GM18517 (cell line): Measurements from ENCODE around the gene BCL2L11.

Experiments
- ATAC-seq: cut with Tn5 transposase; IDR thresholded peaks from one replicate; pipeline ENCODE4 v1.9.1; 2021; ENCODE audit warnings: mild to moderate bottlenecking, moderate library complexity; ENCODE audit not compliant: unreplicated experiment

Gene BCL2L11

GRCh38 chr2:111117598-111118480 is 2.9 kb upstream of the BCL2L11 start:
- ATAC-seq: no peak

GRCh38 chr2:111118481-111118980 is 2.2 kb upstream of the BCL2L11 start:
- no peak for ATAC-seq

GRCh38 chr2:111118981-111119821 is 1.5 kb upstream of the BCL2L11 start:
- ATAC-seq: no peak

- ATAC-seq: no peak
Measured at GRCh38 chr2:111119822-111120252, 877 bp upstream of the BCL2L11 start.

- peak; percentile 1 for ATAC-seq
Measured at GRCh38 chr2:111121028-111121827, 514 bp downstream of the BCL2L11 start.

- peak; percentile 42 for ATAC-seq
Measured at GRCh38 chr2:111121828-111122630, 1.3 kb downstream of the BCL2L11 start.

- peak; percentile 2 for ATAC-seq
Measured at GRCh38 chr2:111122631-111123421, 2.1 kb downstream of the BCL2L11 start.

- ATAC-seq: no peak
Measured at GRCh38 chr2:111123751-111124150, 3.0 kb downstream of the BCL2L11 start.

GRCh38 chr2:111126581-111126980 is 5.9 kb downstream of the BCL2L11 start:
- no peak for ATAC-seq

- no peak for ATAC-seq
Measured at GRCh38 chr2:111127351-111127750, 6.6 kb downstream of the BCL2L11 start.

- ATAC-seq: no peak
Measured at GRCh38 chr2:111128096-111128495, 7.4 kb downstream of the BCL2L11 start.

GRCh38 chr2:111133603-111134002 is 12.9 kb downstream of the BCL2L11 start:
- no peak for ATAC-seq

GRCh38 chr2:111134055-111134454 is 13.3 kb downstream of the BCL2L11 start:
- no peak for ATAC-seq

- no peak for ATAC-seq
Measured at GRCh38 chr2:111135237-111135909, 14.7 kb downstream of the BCL2L11 start.

- ATAC-seq: no peak
Measured at GRCh38 chr2:111135910-111136297, 15.2 kb downstream of the BCL2L11 start.

- no peak for ATAC-seq
Measured at GRCh38 chr2:111138839-111139238, 18.1 kb downstream of the BCL2L11 start.

GRCh38 chr2:111139637-111140317 is 19.1 kb downstream of the BCL2L11 start:
- no peak for ATAC-seq

GRCh38 chr2:111140815-111141214 is 20.1 kb downstream of the BCL2L11 start:
- ATAC-seq: no peak
